Activated CD4-positive, alpha-beta memory T cell treated with anti-CD3 and anti-CD28 coated beads, Interleukin-2, amount 10 ng/mL, durations not matched to agents 7 days and 5 days (primary cell): Measurements from ENCODE around the gene ZNF512B. TPM values are rescaled to one million over a fixed set of nuclear protein-coding genes. Genes with fewer than 3 reads are reported as not detected.
"Not testable (repeated sequence)": the region's sequence is repeated elsewhere in the genome, so short reads cannot be mapped to it uniquely, and the experiment has no call there.

Experiments used
- CTCF ChIA-PET: fragments of 350-600 bp; sonication (Branson Sonifier 250); formaldehyde crosslinking; loops from one replicate; lab custom pipeline; 2021; ENCODE audit warnings: antibody characterized with exemption, inconsistent platforms; lab: Charles Lee
- POLR2A ChIA-PET: fragments of 350-600 bp; sonication (Branson Sonifier 250); formaldehyde crosslinking; loops from one replicate; lab custom pipeline; 2021; ENCODE audit warnings: antibody characterized with exemption; lab: Charles Lee
- DNase-seq: peaks from one replicate; pipeline ENCODE4 v3.0.0-alpha.2; 2020
- H3K27ac Mint-ChIP-seq: one replicate; pipeline ENCODE4 v1.8.0; 2021; ENCODE audit warnings: mild to moderate bottlenecking, mixed read lengths
- H3K27me3 Mint-ChIP-seq: one replicate; pipeline ENCODE4 v1.8.0; 2021; ENCODE audit warnings: mixed read lengths
- H3K36me3 Mint-ChIP-seq: one replicate; pipeline ENCODE4 v1.8.0; 2021; ENCODE audit warnings: low read depth, mixed read lengths
- H3K4me1 Mint-ChIP-seq: one replicate; pipeline ENCODE4 v1.8.0; 2021; ENCODE audit warnings: mixed read lengths
- H3K4me3 Mint-ChIP-seq: one replicate; pipeline ENCODE4 v1.8.0; 2021; ENCODE audit warnings: mild to moderate bottlenecking, mixed read lengths
- H3K9me3 Mint-ChIP-seq: one replicate; pipeline ENCODE4 v1.8.0; 2021; ENCODE audit warnings: mixed read lengths
- total RNA-seq, 2 experiments: library from RNA; stranded (reverse); gene quantifications; one replicate each; pipeline ENCODE4 v1.2.3, GENCODE V29; 2021

Gene ZNF512B
- total RNA-seq, 2 experiments from 2014 or later = 16.5 to 16.7 TPM

DNA sequence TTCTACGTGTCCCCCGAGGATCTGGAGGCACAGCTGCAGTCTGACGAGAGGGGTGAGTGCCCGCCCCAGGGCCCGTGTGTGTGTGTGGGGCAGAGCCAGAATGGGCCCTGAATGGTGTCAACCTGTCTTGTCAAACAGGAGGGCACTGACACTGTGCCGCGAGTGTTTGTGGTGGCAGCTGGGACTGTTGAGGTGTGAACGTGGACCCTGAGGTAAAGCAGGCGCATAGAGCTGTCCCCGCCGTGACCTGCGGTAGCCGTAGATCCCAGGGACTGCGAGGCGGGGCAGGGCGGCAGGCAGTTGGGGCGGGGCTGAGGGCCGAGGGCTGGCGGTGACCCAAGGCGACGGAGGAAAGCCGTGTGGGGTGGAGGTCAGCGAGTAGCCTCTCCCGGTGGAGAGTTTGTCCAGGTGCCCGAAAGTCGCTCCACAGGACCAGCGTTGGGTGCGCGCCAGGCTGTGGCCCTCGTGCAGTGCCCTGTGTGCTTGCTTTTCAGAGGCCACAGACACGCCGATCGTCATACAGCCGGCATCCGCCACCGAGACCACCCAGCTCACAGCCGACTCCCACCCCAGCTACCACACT is 38.7 kb downstream of the ZNF512B start:
- no peak for DNase-seq
- Mint-ChIP-seq H3K4me3 (no peak overlapping the region), H3K27ac (no peak overlapping the region), H3K27me3 (no peaks in the 10 kb centered on the region), H3K4me1 (peaks cover 9% of the 10 kb centered on the region), H3K9me3 (no peaks in the 10 kb centered on the region), H3K36me3 (peaks cover 72% of the 10 kb centered on the region)
- POLR2A ChIA-PET = no interaction called here
- CTCF ChIA-PET = no interaction called here

DNA sequence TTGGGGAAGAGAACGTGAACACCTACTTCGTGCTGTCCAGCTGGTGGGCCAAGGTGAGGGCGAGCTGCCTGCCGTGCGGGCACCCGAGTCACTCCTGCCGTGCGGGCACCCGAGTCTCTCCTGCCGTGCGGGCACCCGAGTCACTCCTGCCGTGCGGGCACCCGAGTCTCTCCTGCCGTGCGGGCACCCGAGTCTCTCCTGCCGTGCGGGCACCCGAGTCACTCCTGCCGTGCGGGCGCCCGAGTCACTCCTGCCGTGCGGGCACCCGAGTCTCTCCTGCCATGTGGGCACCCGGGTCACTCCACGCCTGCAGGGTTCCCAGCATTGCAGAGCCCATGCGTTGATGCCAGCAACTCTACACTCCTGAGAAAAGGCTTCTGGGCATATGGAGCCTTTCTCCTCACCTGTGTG is 40.3 kb downstream of the ZNF512B start:
- DNase-seq, CTCF ChIA-PET, H3K4me3 Mint-ChIP-seq, H3K27ac Mint-ChIP-seq, POLR2A ChIA-PET, H3K9me3 Mint-ChIP-seq, H3K27me3 Mint-ChIP-seq: not testable (repeated sequence)
- Mint-ChIP-seq H3K4me1 (peaks cover 16% of the 10 kb centered on the region), H3K36me3 (peaks cover 65% of the 10 kb centered on the region)

DNA sequence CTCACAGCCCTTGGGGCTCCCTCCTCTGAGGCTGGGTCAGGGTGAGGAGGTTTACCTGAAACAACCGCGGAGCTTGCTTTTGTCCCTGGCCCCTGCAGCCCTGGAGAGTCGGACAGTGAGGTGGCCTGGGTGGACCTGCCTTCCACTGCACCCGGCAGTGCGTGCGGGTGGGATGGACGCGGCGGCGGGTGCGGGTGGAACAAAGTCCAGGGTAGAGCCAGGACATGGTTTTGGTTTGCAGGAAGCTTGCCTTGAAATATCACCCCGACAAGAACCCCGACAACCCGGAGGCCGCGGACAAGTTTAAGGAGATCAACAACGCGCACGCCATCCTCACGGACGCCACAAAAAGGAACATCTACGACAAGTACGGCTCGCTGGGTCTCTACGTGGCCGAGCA is 40.7 kb downstream of the ZNF512B start:
- no peak overlapping the region for H3K4me3 Mint-ChIP-seq
- no peaks in the 10 kb centered on the region for H3K27me3 Mint-ChIP-seq
- H3K4me1 Mint-ChIP-seq = peaks cover 18% of the 10 kb centered on the region
- H3K36me3 Mint-ChIP-seq = peaks cover 64% of the 10 kb centered on the region
- H3K9me3 Mint-ChIP-seq = no peaks in the 10 kb centered on the region
- H3K27ac Mint-ChIP-seq = no peak overlapping the region
- CTCF ChIA-PET = no interaction called here
- POLR2A ChIA-PET = no interaction called here
- no peak for DNase-seq

DNA sequence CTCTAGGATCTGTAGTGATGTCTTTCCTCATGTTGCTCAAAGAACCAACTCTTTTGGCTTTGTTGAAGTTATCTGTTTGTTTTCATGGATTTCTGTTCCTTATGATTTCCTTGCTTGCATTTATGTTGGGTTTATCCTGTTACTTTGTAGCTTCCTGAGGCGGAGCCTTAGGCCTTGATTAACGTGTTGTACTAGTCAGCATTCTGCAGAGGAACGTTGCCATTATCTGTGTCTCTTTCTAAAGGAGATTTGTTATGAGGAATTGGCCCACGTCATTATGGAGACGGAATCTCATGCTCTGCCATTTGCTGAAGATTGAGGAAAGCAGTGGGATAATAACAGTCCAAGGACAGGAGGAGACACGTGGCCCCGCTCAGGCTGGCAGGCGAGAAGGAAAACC is 43.4 kb downstream of the ZNF512B start:
- CTCF ChIA-PET = interaction anchor here (0.8 kb wide), 1 partner anchor 8 kb away, joined by 3 read pairs; no protein-coding TSS in a partner anchor
- H3K27ac Mint-ChIP-seq = no peak overlapping the region
- peaks cover 56% of the 10 kb centered on the region for H3K36me3 Mint-ChIP-seq
- no peak overlapping the region for H3K4me3 Mint-ChIP-seq
- H3K27me3 Mint-ChIP-seq = no peaks in the 10 kb centered on the region
- no peak for DNase-seq
- H3K9me3 Mint-ChIP-seq = no peaks in the 10 kb centered on the region
- H3K4me1 Mint-ChIP-seq = peaks cover 23% of the 10 kb centered on the region
- POLR2A ChIA-PET = no interaction called here

DNA sequence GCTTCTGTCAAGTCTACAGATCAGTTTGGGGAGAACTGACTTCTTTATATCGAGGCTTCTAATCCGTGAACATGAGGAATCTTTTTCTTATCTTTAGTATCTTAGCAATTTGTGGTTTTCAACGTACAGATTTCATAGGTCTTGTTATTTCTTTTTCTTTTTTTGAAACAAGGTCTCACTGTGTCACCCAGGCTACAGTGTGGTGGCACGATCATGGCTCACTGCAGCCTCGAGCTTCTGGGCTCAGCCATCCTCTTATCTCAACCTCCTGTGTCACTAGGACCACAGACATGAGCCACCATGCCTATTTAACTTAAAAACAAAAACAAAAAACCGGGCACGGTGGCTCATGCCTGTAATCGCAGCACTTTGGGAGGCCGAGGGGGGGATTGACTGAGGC is 45.5 kb downstream of the ZNF512B start:
- Mint-ChIP-seq H3K36me3 (peaks cover 41% of the 10 kb centered on the region), H3K4me1 (peaks cover 23% of the 10 kb centered on the region), H3K4me3 (no peak overlapping the region), H3K27me3 (no peaks in the 10 kb centered on the region), H3K9me3 (no peaks in the 10 kb centered on the region), H3K27ac (peak overlapping the region; percentile 7)
- DNase-seq = no peak
- CTCF ChIA-PET = interaction anchor here (0.6 kb wide), 1 partner anchor 57 kb away, joined by 3 read pairs; no protein-coding TSS in a partner anchor
- POLR2A ChIA-PET = interaction anchor here (1.5 kb wide), 1 partner anchor 28 kb away, joined by 4 read pairs; no protein-coding TSS in a partner anchor

DNA sequence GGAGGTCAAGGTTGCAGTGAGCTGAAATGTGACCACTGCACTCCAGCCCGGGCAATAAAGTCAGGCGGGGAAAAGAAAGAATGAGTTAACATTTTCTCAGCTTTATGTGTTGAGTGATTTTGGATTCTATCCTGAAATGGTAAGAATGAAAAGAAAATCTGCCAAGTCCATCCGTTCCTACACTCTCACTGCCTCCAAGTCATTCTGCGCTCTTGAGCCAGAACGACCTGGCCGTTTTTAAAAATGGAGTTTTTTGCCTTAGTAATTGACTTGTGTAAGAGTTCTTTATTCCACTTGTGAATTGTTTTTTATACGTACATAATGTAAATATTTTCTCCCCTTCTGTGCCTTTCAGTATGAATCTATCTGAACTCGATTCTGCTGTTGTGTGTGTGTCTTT is 46.1 kb downstream of the ZNF512B start:
- ChIA-PET CTCF (no interaction called here), POLR2A (interaction anchor here (1.5 kb wide), 1 partner anchor 28 kb away, joined by 4 read pairs; no protein-coding TSS in a partner anchor)
- H3K36me3 Mint-ChIP-seq = peaks cover 39% of the 10 kb centered on the region
- no peak overlapping the region for H3K4me3 Mint-ChIP-seq
- peaks cover 23% of the 10 kb centered on the region for H3K4me1 Mint-ChIP-seq
- no peaks in the 10 kb centered on the region for H3K27me3 Mint-ChIP-seq
- H3K27ac Mint-ChIP-seq = peak overlapping the region; percentile 7
- H3K9me3 Mint-ChIP-seq = no peaks in the 10 kb centered on the region
- DNase-seq = no peak

DNA sequence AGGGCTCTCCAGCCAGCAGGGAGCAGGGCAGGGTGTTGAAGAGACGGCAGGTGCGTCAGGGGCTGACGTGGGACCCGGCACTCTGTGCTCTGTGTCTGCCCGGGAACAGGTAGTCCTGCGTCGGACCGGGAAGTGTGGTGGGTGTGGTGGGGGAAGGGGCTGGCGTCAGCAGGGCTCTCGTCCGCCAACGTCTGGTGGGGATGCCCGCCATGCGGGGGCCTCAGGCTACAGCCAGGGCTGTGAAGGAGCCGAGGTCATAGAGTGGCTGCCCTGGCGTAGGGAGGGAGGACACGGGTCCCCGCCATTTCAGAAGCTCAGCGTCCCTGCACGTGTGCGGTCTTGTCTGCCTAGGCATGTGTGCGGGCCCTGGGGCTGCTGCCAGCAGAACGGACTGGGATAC is 49.5 kb downstream of the ZNF512B start:
- DNase-seq = no peak
- CTCF ChIA-PET = no interaction called here
- Mint-ChIP-seq H3K9me3 (peaks cover 4% of the 10 kb centered on the region), H3K36me3 (peaks cover 35% of the 10 kb centered on the region), H3K4me1 (peaks cover 16% of the 10 kb centered on the region), H3K27ac (no peak overlapping the region), H3K4me3 (no peak overlapping the region), H3K27me3 (no peaks in the 10 kb centered on the region)
- POLR2A ChIA-PET = no interaction called here

DNA sequence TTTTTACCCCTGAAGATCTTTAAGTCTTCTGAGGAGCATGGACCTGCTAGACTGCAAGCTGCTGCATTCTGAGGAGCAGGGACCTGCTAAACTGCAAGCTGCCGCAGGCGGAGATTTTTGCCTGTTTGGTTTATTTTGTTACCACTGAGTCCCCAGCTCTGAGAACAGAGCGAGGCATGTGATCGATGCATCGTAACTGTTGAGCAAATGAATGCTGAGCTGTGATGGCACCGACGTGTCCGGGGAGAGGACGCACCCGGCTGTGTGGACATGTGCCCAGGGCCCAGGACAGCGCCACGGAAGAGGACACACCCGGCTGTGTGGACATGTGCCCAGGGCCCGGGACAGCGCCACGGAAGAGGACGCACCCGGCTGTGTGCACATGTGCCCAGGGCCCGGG is 50.6 kb downstream of the ZNF512B start:
- POLR2A ChIA-PET = no interaction called here
- DNase-seq = no peak
- no peak overlapping the region for H3K4me3 Mint-ChIP-seq
- H3K27me3 Mint-ChIP-seq = no peaks in the 10 kb centered on the region
- H3K4me1 Mint-ChIP-seq = peaks cover 12% of the 10 kb centered on the region
- H3K9me3 Mint-ChIP-seq = peaks cover 4% of the 10 kb centered on the region
- CTCF ChIA-PET = no interaction called here
- no peak overlapping the region for H3K27ac Mint-ChIP-seq
- peaks cover 34% of the 10 kb centered on the region for H3K36me3 Mint-ChIP-seq

DNA sequence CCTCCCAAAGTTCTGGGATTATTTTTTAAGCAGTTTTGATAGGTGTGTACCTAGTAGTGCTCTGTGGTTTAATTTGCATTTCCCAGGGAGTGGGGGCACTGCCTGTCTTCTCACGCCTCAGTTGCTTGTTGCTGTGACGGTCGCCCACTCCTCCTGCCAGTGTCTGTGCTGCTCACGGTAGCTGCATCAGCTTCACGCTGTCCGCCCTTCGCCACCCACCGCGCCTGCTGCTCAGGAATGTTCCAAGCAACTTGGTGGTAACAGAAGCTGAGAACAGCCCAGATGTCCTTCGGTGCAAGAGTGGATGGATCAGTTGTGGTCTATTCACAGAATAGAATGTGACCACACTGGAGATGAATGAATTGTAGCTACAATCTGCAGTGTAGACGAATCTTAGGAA is 51.9 kb downstream of the ZNF512B start:
- peaks cover 12% of the 10 kb centered on the region for H3K4me1 Mint-ChIP-seq
- no peak overlapping the region for H3K27ac Mint-ChIP-seq
- H3K4me3 Mint-ChIP-seq = no peak overlapping the region
- peaks cover 4% of the 10 kb centered on the region for H3K9me3 Mint-ChIP-seq
- ChIA-PET POLR2A (interaction anchor here (0.8 kb wide), 1 partner anchor 52 kb away, joined by 3 read pairs; the partner anchor contains the start of gene TPD52L2), CTCF (interaction anchor here (1.1 kb wide), 1 partner anchor 9 kb away, joined by 3 read pairs; no protein-coding TSS in a partner anchor)
- no peaks in the 10 kb centered on the region for H3K27me3 Mint-ChIP-seq
- H3K36me3 Mint-ChIP-seq = peaks cover 34% of the 10 kb centered on the region
- no peak for DNase-seq

DNA sequence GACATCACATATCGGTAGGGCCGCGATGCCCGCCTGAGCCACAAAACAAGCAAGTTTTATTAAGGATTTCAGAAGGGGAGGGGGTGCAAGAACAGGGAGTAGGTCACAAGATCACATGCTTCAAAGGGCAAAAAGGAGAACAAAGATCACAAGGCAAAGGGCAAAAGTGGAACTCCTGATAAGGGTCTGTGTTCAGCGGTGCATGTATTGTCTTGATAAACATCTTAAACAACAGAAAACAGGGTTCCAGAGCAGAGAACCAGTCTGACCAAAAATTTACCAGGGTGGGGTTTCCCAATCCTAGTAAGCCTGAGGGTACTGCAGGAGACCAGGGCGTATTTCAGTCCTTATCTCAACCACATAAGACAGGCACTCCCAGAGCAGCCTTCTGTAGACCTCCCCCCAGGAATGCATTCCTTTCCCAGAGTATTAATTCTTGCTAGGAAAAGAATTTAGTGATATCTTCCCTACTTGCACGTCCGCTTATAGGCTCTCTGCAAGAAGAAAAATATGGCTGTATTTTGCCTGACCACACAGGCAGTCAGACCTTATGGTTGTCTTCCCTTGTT is 53.3 kb downstream of the ZNF512B start:
- not testable (repeated sequence) for H3K27ac Mint-ChIP-seq, H3K4me3 Mint-ChIP-seq

DNA sequence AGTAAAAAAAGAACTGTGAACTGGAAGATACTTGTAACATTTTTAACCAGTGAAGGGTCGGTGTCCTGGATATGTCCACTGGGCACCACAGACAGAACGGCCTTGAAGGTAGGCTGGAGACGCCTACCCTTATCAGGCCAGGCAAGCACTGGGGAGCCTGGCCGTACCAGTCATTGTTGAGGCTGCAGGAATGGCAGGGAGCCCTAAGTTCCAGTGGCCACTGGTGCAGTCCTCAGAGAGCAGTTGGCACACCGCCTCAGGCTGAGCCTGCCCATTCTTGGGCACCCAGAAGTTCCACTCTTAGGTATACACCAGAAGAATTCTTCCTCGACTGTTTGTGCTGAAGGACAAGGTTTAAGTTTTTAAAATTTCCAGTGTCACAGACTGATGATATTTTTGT is 54.3 kb downstream of the ZNF512B start:
- no peak for DNase-seq
- ChIA-PET POLR2A (no interaction called here), CTCF (interaction anchor here (1.1 kb wide), 2 partner anchors 13 to 65 kb away, joined by 3 read pairs; no protein-coding TSS in a partner anchor)
- Mint-ChIP-seq H3K4me1 (peaks cover 22% of the 10 kb centered on the region), H3K36me3 (peaks cover 38% of the 10 kb centered on the region), H3K27ac (no peak overlapping the region), H3K9me3 (peaks cover 4% of the 10 kb centered on the region), H3K27me3 (no peaks in the 10 kb centered on the region), H3K4me3 (no peak overlapping the region)

More for the DNA sequence above, 53.3 kb downstream of the ZNF512B start:
- Mint-ChIP-seq H3K36me3 (peaks cover 33% of the 10 kb centered on the region), H3K4me1 (peaks cover 14% of the 10 kb centered on the region)
- CTCF ChIA-PET, DNase-seq, POLR2A ChIA-PET, H3K27me3 Mint-ChIP-seq, H3K9me3 Mint-ChIP-seq: not testable (repeated sequence)

DNA sequence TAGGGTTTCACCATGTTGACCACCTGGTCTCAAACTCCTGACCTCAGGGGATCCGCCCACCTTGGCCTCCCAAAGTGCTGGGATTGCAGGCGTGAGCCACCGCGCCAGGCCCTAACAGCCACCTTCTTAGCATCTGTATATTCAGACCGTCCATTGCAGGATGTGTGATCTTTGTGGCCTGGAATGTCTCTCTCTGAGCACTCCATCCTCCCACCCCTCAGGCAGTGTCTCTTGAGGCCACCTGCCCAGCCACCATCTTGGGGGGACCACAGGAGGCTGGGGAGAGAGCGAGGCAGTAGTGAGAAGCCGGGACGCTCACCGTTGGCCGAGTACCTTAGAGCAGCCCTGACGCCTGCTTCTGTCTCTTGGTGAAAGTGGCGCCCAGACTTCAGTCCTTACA is 56.0 kb downstream of the ZNF512B start:
- Mint-ChIP-seq H3K9me3 (peaks cover 4% of the 10 kb centered on the region), H3K4me3 (no peak overlapping the region), H3K27me3 (no peaks in the 10 kb centered on the region), H3K27ac (no peak overlapping the region), H3K36me3 (peaks cover 39% of the 10 kb centered on the region), H3K4me1 (peaks cover 33% of the 10 kb centered on the region)
- CTCF ChIA-PET = no interaction called here
- POLR2A ChIA-PET = no interaction called here
- DNase-seq = no peak

DNA sequence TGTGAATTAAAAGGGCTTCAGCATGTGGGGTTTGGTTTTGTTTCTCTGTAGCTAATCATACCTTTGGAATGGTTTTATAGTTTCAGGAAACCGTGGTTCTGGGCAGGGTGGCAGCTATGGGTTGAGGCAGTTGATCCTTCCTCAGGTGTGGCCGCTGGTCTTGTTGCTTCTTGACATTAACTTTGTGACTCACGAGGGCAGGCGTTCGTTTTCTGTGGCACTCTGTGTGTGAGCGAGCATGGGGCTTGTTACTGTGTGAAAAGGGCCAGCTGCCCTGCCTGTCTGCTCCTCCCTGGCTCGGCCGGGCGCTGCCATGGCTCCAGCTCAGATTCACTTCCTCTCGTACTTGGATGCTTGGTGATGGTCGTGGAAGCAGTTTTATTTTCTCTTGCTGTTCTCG is 58.6 kb downstream of the ZNF512B start:
- Mint-ChIP-seq H3K27me3 (no peaks in the 10 kb centered on the region), H3K9me3 (peaks cover under 1% of the 10 kb centered on the region), H3K27ac (peak overlapping the region; percentile 71), H3K36me3 (peaks cover 24% of the 10 kb centered on the region), H3K4me1 (peaks cover 36% of the 10 kb centered on the region), H3K4me3 (peak overlapping the region; percentile 35)
- POLR2A ChIA-PET = interaction anchor here (0.6 to 1.1 kb wide), 3 partner anchors 15 to 110 kb away, joined by 3 to 5 read pairs (median 3); no protein-coding TSS in a partner anchor
- CTCF ChIA-PET = no interaction called here
- peak; percentile 32 for DNase-seq
